Keratinocyte (primary cell): ENCODE results near the gene KRTAP10-11. TPM values are rescaled to one million over a fixed set of nuclear protein-coding genes. Genes with fewer than 3 reads are reported as not detected.

Experiments used
- DNase-seq: peaks from one replicate; pipeline ENCODE4 v3.0.0-alpha.2; 2011; ENCODE audit warnings: low read depth, missing footprints, low spot score
- FAIRE-seq: peaks from 2 replicates; lab custom pipeline; 2011; peaks lifted over from hg19 to GRCh38; lab: Jason Lieb, UNC
- H2AFZ ChIP-seq: 2 replicates; pipeline ENCODE4 v1.6.0; 2012; ENCODE audit warnings: low read length, control low read depth, inconsistent platforms; ENCODE audit not compliant: control insufficient read depth
- H3K27ac ChIP-seq: 2 replicates; pipeline ENCODE4 v1.5.1; 2011; ENCODE audit warnings: low read length; ENCODE audit not compliant: control insufficient read depth, insufficient read depth
- H3K27me3 ChIP-seq: 3 replicates; pipeline ENCODE4 v1.6.0; 2011; ENCODE audit warnings: low read length; ENCODE audit not compliant: control insufficient read depth, insufficient read depth; ENCODE audit errors: extremely low read depth
- H3K36me3 ChIP-seq, 2 experiments: 2 replicates in 1 of 2; 3 replicates in 1 of 2; pipeline ENCODE4 v1.5.1; 2011; ENCODE audit warnings: low read length in 2 of 2, mild to moderate bottlenecking in 1 of 2; ENCODE audit not compliant: control insufficient read depth in 2 of 2, insufficient read depth in 2 of 2; ENCODE audit errors: extremely low read depth in 1 of 2
- H3K4me1 ChIP-seq: 3 replicates; pipeline ENCODE4 v1.5.1; 2011; ENCODE audit warnings: low read length; ENCODE audit not compliant: control insufficient read depth, insufficient read depth; ENCODE audit errors: extremely low read depth
- H3K4me2 ChIP-seq: 3 replicates; pipeline ENCODE4 v1.6.0; 2011; ENCODE audit warnings: low read depth, low read length; ENCODE audit not compliant: control insufficient read depth, insufficient read depth; ENCODE audit errors: extremely low read depth
- H3K4me3 ChIP-seq, 3 experiments: fragments of 200-600 bp in 1 of 3; sonication (generic) in 1 of 3; 2 replicates in 2 of 3; 3 replicates in 1 of 3; pipeline ENCODE4 v1.5.1; 2011 to 2016; ENCODE audit warnings: low read length in 3 of 3, mild to moderate bottlenecking in 3 of 3, control low read depth in 2 of 3, inconsistent platforms in 1 of 3, low read depth in 1 of 3, mixed read lengths in 1 of 3, mixed run types in 1 of 3, moderate library complexity in 1 of 3; ENCODE audit not compliant: control insufficient read depth in 2 of 3, insufficient read depth in 2 of 3; ENCODE audit errors: extremely low read depth in 1 of 3
- H3K79me2 ChIP-seq: 2 replicates; pipeline ENCODE4 v1.6.0; 2012; ENCODE audit warnings: low read length; ENCODE audit not compliant: control insufficient read depth, insufficient read depth
- H3K9ac ChIP-seq: 3 replicates; pipeline ENCODE4 v1.6.0; 2011; ENCODE audit warnings: low read length; ENCODE audit not compliant: control insufficient read depth, insufficient read depth; ENCODE audit errors: extremely low read depth
- H3K9me1 ChIP-seq: 3 replicates; pipeline ENCODE4 v1.6.0; 2011; ENCODE audit warnings: low read length; ENCODE audit not compliant: control insufficient read depth, insufficient read depth; ENCODE audit errors: extremely low read depth
- H3K9me3 ChIP-seq: 2 replicates; pipeline ENCODE4 v1.5.1; 2012; ENCODE audit warnings: low read depth, low read length; ENCODE audit not compliant: control insufficient read depth
- H4K20me1 ChIP-seq: 3 replicates; pipeline ENCODE4 v1.6.0; 2011; ENCODE audit warnings: low read length; ENCODE audit not compliant: control insufficient read depth, insufficient read depth; ENCODE audit errors: extremely low read depth
- EZH2 ChIP-seq: IDR thresholded peaks from one replicate; pipeline ENCODE4 v1.6.1; 2012; ENCODE audit warnings: inconsistent platforms, mild to moderate bottlenecking, low read length, moderate library complexity
- dilution Hi-C: fragments of 300-500 bp; cut with MboI; formaldehyde crosslinking; loops from one replicate; pipeline ENCODE4 v1.7.0; 2020; ENCODE audit warnings: low sequenced_read_pairs; ENCODE audit not compliant: extremely low pct_ligation_motif_present
- polyA plus RNA-seq, 5 experiments: library from polyadenylated mRNA; depleted of rRNA in 3 of 5; stranded (reverse) in 3 of 5; stranded (forward) in 1 of 5; unstranded in 1 of 5; fragments of >200 nt; gene quantifications; 1 replicate in 1 of 5; 2 replicates in 3 of 5; 3 replicates in 1 of 5; pipeline versions ENCODE4 v1.2.1 to v1.2.3, GENCODE V29; 2011 to 2012; ENCODE audit warnings: missing spikeins in 2 of 5, low read depth in 1 of 5, low replicate concordance in 1 of 5
- TF ChIP-seq, protein P1 (sequence below), 3 experiments: IDR thresholded peaks in 1 of 3; conservative IDR thresholded peaks in 1 of 3; optimal IDR thresholded peaks in 1 of 3; 2 replicates in 2 of 3; 3 replicates in 1 of 3; pipeline versions ENCODE3 to v1.5.1; 2011; ENCODE audit warnings: low read length in 3 of 3, mild to moderate bottlenecking in 3 of 3, moderate library complexity in 2 of 3, control low read depth in 1 of 3, inconsistent platforms in 1 of 3; ENCODE audit not compliant: insufficient read depth in 2 of 3; ENCODE audit errors: extremely low read depth in 1 of 3

The KRTAP10-11 gene
- polyA plus RNA-seq, 1 donor (not counting 4 experiments of a cell fraction or from before 2014, with no cell fraction given): not detected

DNA sequence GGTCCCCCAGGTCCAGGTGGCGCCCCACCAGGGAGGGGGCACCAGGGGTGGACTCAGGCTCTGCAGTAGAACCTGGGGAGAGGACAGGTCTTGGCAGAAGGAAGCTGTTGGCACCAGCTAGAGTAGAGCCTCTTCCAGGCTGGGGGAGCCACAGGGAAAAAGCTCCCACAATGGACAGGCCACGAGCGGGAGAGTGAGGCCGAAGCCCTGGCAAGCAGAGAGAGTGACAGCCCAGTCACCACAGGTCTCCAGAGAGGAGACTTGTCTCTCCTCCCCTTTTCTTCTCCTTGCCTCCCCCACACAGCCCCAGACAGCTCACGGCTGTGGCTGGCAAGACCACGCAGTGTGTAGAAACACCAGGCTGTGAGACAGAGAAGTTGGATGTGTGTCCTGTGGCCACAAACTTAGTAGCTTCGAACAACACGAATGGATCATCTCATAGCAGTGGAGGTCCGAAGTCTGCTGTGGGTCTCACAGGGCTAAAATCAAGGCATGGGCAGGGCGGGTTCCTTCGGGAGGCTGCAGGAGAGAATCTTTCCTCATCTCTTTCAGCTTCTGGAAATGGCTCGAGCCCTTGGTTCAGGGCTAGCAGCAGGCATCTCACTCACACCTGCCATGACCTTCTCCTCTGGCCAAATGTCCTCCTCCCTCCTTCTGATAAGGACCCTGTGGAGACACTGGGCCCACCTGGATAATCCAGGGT, 4.9 kb downstream of the KRTAP10-11 start:
- Histone ChIP-seq H3K79me2 (no peaks in the 10 kb centered on the region), H3K9me1 (no peaks in the 10 kb centered on the region), H3K9ac (no peak overlapping the region), H3K9me3 (no peaks in the 10 kb centered on the region), H3K4me2 (no peak overlapping the region), H3K27ac (no peak overlapping the region), H4K20me1 (no peaks in the 10 kb centered on the region), H3K4me3 (no peak overlapping the region), H3K4me1 (no peaks in the 10 kb centered on the region), H3K36me3 (no peaks in the 10 kb centered on the region), H2AFZ (no peak overlapping the region), H3K27me3 (no peaks in the 10 kb centered on the region)
- dilution Hi-C loops: no loop called here
- no peak for TF ChIP-seq EZH2
- TF ChIP-seq, protein P1, sequence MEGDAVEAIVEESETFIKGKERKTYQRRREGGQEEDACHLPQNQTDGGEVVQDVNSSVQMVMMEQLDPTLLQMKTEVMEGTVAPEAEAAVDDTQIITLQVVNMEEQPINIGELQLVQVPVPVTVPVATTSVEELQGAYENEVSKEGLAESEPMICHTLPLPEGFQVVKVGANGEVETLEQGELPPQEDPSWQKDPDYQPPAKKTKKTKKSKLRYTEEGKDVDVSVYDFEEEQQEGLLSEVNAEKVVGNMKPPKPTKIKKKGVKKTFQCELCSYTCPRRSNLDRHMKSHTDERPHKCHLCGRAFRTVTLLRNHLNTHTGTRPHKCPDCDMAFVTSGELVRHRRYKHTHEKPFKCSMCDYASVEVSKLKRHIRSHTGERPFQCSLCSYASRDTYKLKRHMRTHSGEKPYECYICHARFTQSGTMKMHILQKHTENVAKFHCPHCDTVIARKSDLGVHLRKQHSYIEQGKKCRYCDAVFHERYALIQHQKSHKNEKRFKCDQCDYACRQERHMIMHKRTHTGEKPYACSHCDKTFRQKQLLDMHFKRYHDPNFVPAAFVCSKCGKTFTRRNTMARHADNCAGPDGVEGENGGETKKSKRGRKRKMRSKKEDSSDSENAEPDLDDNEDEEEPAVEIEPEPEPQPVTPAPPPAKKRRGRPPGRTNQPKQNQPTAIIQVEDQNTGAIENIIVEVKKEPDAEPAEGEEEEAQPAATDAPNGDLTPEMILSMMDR (optimal IDR thresholded peaks at IDR 0.05 in 1 of 3, IDR thresholded peaks at IDR 0.05 in 1 of 3, conservative IDR thresholded peaks at IDR 0.05 in 1 of 3; ENCODE audit: extremely low read depth in 1 of 3, insufficient read depth in 2 of 3, low read length in 3 of 3): no peak
- DNase-seq (no peak), FAIRE-seq (no peak)

DNA sequence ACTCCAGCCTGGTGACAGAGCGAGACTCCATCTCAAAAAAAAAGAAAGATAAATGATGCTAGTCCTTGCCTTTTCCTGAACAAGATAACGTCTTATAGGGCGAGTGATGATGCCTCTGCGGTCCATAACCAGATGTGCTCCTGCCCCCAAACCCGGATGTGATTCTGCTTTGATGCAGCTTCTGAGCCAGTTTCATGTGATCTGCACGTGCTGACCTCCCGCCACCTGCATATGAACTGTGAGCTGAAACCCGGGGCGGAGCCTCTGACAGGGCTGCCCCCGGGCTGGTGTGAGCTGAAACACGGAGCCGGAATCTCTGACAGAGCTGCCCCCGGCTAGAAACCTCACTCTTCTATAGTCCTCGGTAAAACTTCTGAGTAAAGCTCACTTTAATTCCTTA, 6.9 kb downstream of the KRTAP10-11 start:
- no peaks in the 10 kb centered on the region for H3K79me2 ChIP-seq
- H3K9ac ChIP-seq: no peak overlapping the region
- H3K27ac ChIP-seq: no peak overlapping the region
- DNase-seq (no peak), FAIRE-seq (no peak)
- no peak for TF ChIP-seq EZH2
- no peak overlapping the region for H3K4me2 ChIP-seq
- H3K9me3 ChIP-seq: no peaks in the 10 kb centered on the region
- H4K20me1 ChIP-seq: no peaks in the 10 kb centered on the region
- H3K4me1 ChIP-seq: no peaks in the 10 kb centered on the region
- no peaks in the 10 kb centered on the region for H3K36me3 ChIP-seq
- no peak overlapping the region for H3K4me3 ChIP-seq
- H3K9me1 ChIP-seq: no peaks in the 10 kb centered on the region
- no peak overlapping the region for H2AFZ ChIP-seq
- H3K27me3 ChIP-seq: no peaks in the 10 kb centered on the region
- dilution Hi-C loops: no loop called here
